ENCODE measurements around the gene GNPNAT1.
A peak's percentile ranks its signal among the peaks of the same experiment; 100 is the strongest.
"Not testable (repeated sequence)": the region's sequence is repeated elsewhere in the genome, so short reads cannot be mapped to it uniquely, and the experiment has no call there.

The GNPNAT1 gene

GRCh38 chr14:52729925-52730708 lies 61.3 kb downstream of the GNPNAT1 start, which contains the start of gene STYX:
TSS of gene STYX (plus strand) at chr14:52730166. CDS start at chr14:52730475, 309 bp downstream.
- DNase-seq: peak; percentile 96

- no peak for DNase-seq
Observed at GRCh38 chr14:52729585-52729924, 61.9 kb downstream of the GNPNAT1 start.

- DNase-seq: not testable (repeated sequence)
Observed at GRCh38 chr14:52729035-52729434, 62.4 kb downstream of the GNPNAT1 start.

- not testable (repeated sequence) for DNase-seq
Observed at GRCh38 chr14:52727509-52727908, 63.9 kb downstream of the GNPNAT1 start.

Data from right kidney (tissue), 1 donor.